Activated CD8-positive, alpha-beta T cell treated with anti-CD3 and anti-CD28 coated beads for 36 hours (primary cell): ENCODE measurements around the gene RNF225. TPM values are rescaled to one million over a fixed set of nuclear protein-coding genes. Genes with fewer than 3 reads are reported as not detected.
A peak's percentile ranks its signal among the peaks of the same experiment; 100 is the strongest.

Source experiments
- ATAC-seq: fragments of 200-7000 bp; cut with Tn5 transposase; one replicate; pipeline ENCODE4 v1.10.0; 2021; ENCODE audit warnings: mild to moderate bottlenecking, moderate library complexity
- CTCF ChIA-PET: fragments of 350-600 bp; sonication (Branson Sonifier 250); formaldehyde crosslinking; loops from one replicate; lab custom pipeline; 2021; ENCODE audit warnings: antibody characterized with exemption; lab: Charles Lee
- POLR2A ChIA-PET: fragments of 350-600 bp; sonication (Branson Sonifier 250); formaldehyde crosslinking; loops from one replicate; lab custom pipeline; 2021; ENCODE audit warnings: antibody characterized with exemption; lab: Charles Lee
- DNase-seq: peaks from one replicate; pipeline ENCODE4 v3.0.0-alpha.2; 2020
- H3K27ac Mint-ChIP-seq: one replicate; pipeline ENCODE4 v1.8.0; 2021; ENCODE audit warnings: mild to moderate bottlenecking, mixed read lengths
- H3K27me3 Mint-ChIP-seq: one replicate; pipeline ENCODE4 v1.8.0; 2021; ENCODE audit warnings: mixed read lengths
- H3K36me3 Mint-ChIP-seq: one replicate; pipeline ENCODE4 v1.8.0; 2021; ENCODE audit warnings: low read depth, mixed read lengths
- H3K4me1 Mint-ChIP-seq: one replicate; pipeline ENCODE4 v1.8.0; 2021; ENCODE audit warnings: low read depth, mixed read lengths
- H3K4me3 Mint-ChIP-seq: one replicate; pipeline ENCODE4 v1.8.0; 2021; ENCODE audit warnings: mild to moderate bottlenecking, moderate library complexity, mixed read lengths
- H3K9me3 Mint-ChIP-seq: one replicate; pipeline ENCODE4 v1.8.0; 2021; ENCODE audit warnings: mixed read lengths
- CTCF ChIP-seq: fragments of 200-600 bp; IDR thresholded peaks from one replicate; pipeline ENCODE4 v1.8.0; 2022; ENCODE audit warnings: antibody characterized with exemption, mild to moderate bottlenecking
- intact Hi-C: fragments of 100-400 bp; cut with micrococcal nuclease; formaldehyde crosslinking; loops from one replicate; pipeline ENCODE4 v1.10.0; 2022
- total RNA-seq, 2 experiments: library from RNA; stranded (reverse); gene quantifications; one replicate each; pipeline ENCODE4 v1.2.3, GENCODE V29; 2021

The RNF225 gene
- total RNA-seq, 2 experiments from 2014 or later: 0.81 to 1.1 TPM

- ChIA-PET POLR2A (interaction anchor here (0.7 to 2.6 kb wide), 6 partner anchors 11 to 60 kb away, joined by 3 to 10 read pairs (median 4); partner anchors contain the start of genes RNF225 and RPS5), CTCF (no interaction called here)
- Mint-ChIP-seq H3K27me3 (no peaks in the 10 kb centered on the region), H3K9me3 (no peaks in the 10 kb centered on the region), H3K4me3 (peak overlapping the region; percentile 87), H3K27ac (peak overlapping the region; percentile 95), H3K36me3 (peaks cover 15% of the 10 kb centered on the region), H3K4me1 (peaks cover 37% of the 10 kb centered on the region)
- no peak for ATAC-seq
- intact Hi-C loops: no loop called here
- DNase-seq: no peak
- peak; percentile 40 for TF ChIP-seq CTCF
Observed at GRCh38 chr19:58406818-58407657, 11.6 kb downstream of the RNF225 start.

DNA sequence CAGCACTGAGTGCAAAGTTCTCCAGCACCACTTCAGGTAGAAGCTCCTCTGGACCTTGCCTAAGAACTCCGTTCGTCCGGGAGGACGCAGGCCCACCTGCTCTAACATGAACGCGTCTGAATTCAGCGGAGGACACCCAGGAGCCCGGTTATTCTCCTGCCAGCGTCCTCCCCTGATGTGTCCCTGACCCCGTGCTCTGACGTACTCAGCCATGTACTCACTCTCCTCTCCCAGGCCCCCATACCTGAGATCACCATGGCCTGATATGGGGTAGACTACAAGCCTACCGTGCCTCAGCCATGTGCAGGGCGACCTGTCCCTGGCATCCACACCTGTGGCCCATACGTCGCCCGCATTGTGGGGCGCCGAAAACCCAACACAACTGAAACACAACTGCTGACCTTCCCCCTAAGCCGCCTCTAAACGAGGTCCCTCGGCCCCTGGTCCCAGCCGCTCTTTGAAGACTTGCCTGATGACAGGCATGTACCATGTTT, 12.2 kb downstream of the RNF225 start:
- no peak for TF ChIP-seq CTCF
- CTCF ChIA-PET: interaction anchor here (1.0 to 1.2 kb wide), 2 partner anchors 28 to 106 kb away, joined by 3 read pairs; no protein-coding TSS in a partner anchor
- Mint-ChIP-seq H3K36me3 (peaks cover 18% of the 10 kb centered on the region), H3K9me3 (no peaks in the 10 kb centered on the region), H3K4me3 (peak overlapping the region; percentile 87), H3K27ac (peak overlapping the region; percentile 95), H3K27me3 (no peaks in the 10 kb centered on the region), H3K4me1 (peaks cover 38% of the 10 kb centered on the region)
- DNase-seq (peak; percentile 57), ATAC-seq (peak; percentile 41)
- POLR2A ChIA-PET: interaction anchor here (0.7 to 2.6 kb wide), 4 partner anchors 10 to 61 kb away, joined by 3 to 10 read pairs (median 4); partner anchors contain the start of gene RPS5
- intact Hi-C loops: no loop called here

DNA sequence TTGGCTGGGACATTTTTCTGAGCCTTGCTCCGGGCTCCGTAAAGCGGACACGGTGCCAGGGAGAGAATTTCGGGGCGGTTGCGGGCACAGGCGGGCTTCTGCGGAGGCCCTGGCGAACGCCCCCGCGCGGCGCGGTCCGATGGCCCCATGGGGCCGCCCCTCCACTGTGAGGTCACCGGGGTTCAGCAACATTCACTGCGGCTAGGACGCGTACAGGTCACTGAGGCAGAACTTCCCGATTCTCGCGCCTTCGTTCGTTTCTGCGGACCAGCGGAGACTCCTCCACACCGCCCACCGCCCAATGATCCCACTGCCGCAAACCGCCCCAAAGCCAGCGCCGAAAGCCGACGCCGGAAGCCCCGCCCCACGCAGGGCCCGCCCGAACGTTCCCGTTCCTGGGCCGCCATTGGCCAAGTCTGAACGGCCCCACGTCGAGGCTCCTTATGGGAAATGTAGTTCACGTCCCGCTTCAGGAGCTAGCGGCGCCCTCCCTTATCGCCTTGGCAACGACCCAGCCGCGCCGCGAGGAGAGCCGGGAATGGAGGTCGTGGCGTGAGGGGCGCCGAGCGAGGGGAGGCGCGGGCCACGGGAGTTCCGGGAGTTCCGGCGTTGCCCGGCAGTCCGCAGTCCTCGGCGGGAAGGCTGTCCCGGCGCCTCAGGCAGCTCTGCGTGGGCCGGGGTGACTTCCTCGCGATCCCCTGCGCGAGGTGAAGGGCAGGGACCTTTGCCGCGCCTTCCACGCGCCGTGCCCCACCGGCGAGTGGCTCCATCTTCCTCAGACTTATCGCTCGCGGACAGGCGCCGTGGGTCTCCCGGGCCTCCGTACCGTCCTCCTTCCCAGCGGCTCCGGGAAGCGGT, 12.9 kb downstream of the RNF225 start, which contains the start of gene ZNF584:
TSS of gene ZNF584 (plus strand) at position 498 of the 858 bp plus-strand sequence. CDS start 499 bp downstream, outside the sequence.
- no peaks in the 10 kb centered on the region for H3K9me3 Mint-ChIP-seq
- H3K27ac Mint-ChIP-seq: peak within 1 kb of the TSS; percentile 95
- no peaks in the 10 kb centered on the region for H3K27me3 Mint-ChIP-seq
- POLR2A ChIA-PET: interaction anchor here (0.7 to 2.6 kb wide), 6 partner anchors 10 to 167 kb away, joined by 3 to 10 read pairs (median 4); partner anchors contain the start of genes RPS5 and ZBTB45
- CTCF ChIA-PET: interaction anchor here (1.0 to 1.4 kb wide), 3 partner anchors 29 to 106 kb away, joined by 3 read pairs; no protein-coding TSS in a partner anchor
- intact Hi-C loops: no loop called here
- H3K4me3 Mint-ChIP-seq: peak within 1 kb of the TSS; percentile 87
- peaks cover 21% of the 10 kb centered on the region for H3K36me3 Mint-ChIP-seq
- DNase-seq (peak; percentile 97), ATAC-seq (peak; percentile 95)
- no peak for TF ChIP-seq CTCF
- peaks cover 37% of the 10 kb centered on the region for H3K4me1 Mint-ChIP-seq

GRCh38 chr19:58409010-58409790, 13.7 kb downstream of the RNF225 start:
- ATAC-seq (peak; percentile 13), DNase-seq (peak; percentile 62)
- H3K36me3 Mint-ChIP-seq: peaks cover 22% of the 10 kb centered on the region
- H3K4me3 Mint-ChIP-seq: peak overlapping the region; percentile 87
- no peaks in the 10 kb centered on the region for H3K9me3 Mint-ChIP-seq
- peaks cover 32% of the 10 kb centered on the region for H3K4me1 Mint-ChIP-seq
- H3K27me3 Mint-ChIP-seq: no peaks in the 10 kb centered on the region
- H3K27ac Mint-ChIP-seq: peak overlapping the region; percentile 68
- TF ChIP-seq CTCF: no peak
- ChIA-PET POLR2A (interaction anchor here (0.7 to 2.6 kb wide), 4 partner anchors 9 to 166 kb away, joined by 3 to 10 read pairs (median 4); partner anchors contain the start of gene ZBTB45), CTCF (interaction anchor here (1.0 to 2.0 kb wide), 4 partner anchors 30 to 111 kb away, joined by 3 to 6 read pairs (median 3); partner anchors contain the start of gene ZBTB45)
- intact Hi-C loops: no loop called here
